K562 (cell line): ENCODE results near the gene KLHL24. TPM values are rescaled to one million over a fixed set of nuclear protein-coding genes. Genes with fewer than 3 reads are reported as not detected.

ENCODE experiments used
- ARNT ChIP-seq, 2 experiments: fragments of 450-650 bp; IDR thresholded peaks; 2 replicates each; pipeline ENCODE4 v1.6.1; 2016; ENCODE audit warnings: mild to moderate bottlenecking in 1 of 2
- CREM ChIP-seq: IDR thresholded peaks from 2 replicates; pipeline ENCODE4 v1.6.1; 2014; ENCODE audit warnings: antibody characterized with exemption, low read depth
- PHF20 ChIP-seq: fragments of 450-650 bp; IDR thresholded peaks from 2 replicates; pipeline ENCODE4 v1.6.1; 2018; ENCODE audit not compliant: partially characterized antibody
- PYGO2 ChIP-seq: fragments of 450-650 bp; IDR thresholded peaks from 2 replicates; pipeline ENCODE4 v1.6.1; 2016; ENCODE audit warnings: mild to moderate bottlenecking, missing genetic modification characterization, moderate library complexity, missing compliant biosample characterization
- RFX7 ChIP-seq: fragments of 250-450 bp; sonication (Bioruptor Pico); IDR thresholded peaks from 2 replicates; pipeline ENCODE4 v1.5.1; 2021; ENCODE audit warnings: mild to moderate bottlenecking
- SMAD3 ChIP-seq: fragments of 450-650 bp; formaldehyde crosslinking; conservative IDR thresholded peaks from 2 replicates; pipeline ENCODE4 v1.4.0; 2020; ENCODE audit warnings: mild to moderate bottlenecking
- SRF ChIP-seq, 2 experiments: fragments of 250-450, 450-650 bp in 1 of 2; sonication (Bioruptor Pico) in 1 of 2; sonication (generic) in 1 of 2; formaldehyde crosslinking; IDR thresholded peaks; 2 replicates each; pipeline versions ENCODE4 v1.5.0 to v1.5.1; 2020 to 2022; ENCODE audit warnings: mild to moderate bottlenecking in 1 of 2, missing genetic modification reagents in 1 of 2
- YY1 ChIP-seq, 3 experiments: IDR thresholded peaks; 2 replicates each; pipeline ENCODE4 v1.6.1; 2011; ENCODE audit warnings: low read length in 2 of 3, mild to moderate bottlenecking in 2 of 3, moderate library complexity in 2 of 3, borderline replicate concordance in 1 of 3, control low read depth in 1 of 3, low read depth in 1 of 3; ENCODE audit not compliant: insufficient read depth in 3 of 3, insufficient replicate concordance in 2 of 3, control insufficient read depth in 1 of 3, insufficient read length in 1 of 3; ENCODE audit errors: extremely low read depth in 1 of 3
- ZNF696 ChIP-seq: fragments of 250-450 bp; sonication (Bioruptor Pico); conservative IDR thresholded peaks from 2 replicates; pipeline ENCODE4 v1.4.0; 2020; ENCODE audit warnings: mild to moderate bottlenecking, moderate library complexity
- polyA plus RNA-seq, 8 experiments: library from polyadenylated mRNA; depleted of rRNA in 4 of 8; stranded (reverse) in 5 of 8; unstranded in 3 of 8; fragments of >200 nt; fragmentation: Nextera tagmentation in 2 of 8; fragmentation: Illumina TruSeq in 1 of 8; extraction: Ambion mirVana in 2 of 8; extraction: Trizol in 1 of 8; gene quantifications; 2 replicates each; pipeline versions ENCODE4 v1.2.1 to v1.2.3, GENCODE V29; 2011 to 2014; ENCODE audit warnings: inconsistent platforms in 1 of 8, missing spikeins in 1 of 8
- total RNA-seq, 7 experiments: library from RNA; depleted of rRNA in 6 of 7; stranded (reverse); fragments of >200 nt in 6 of 7; fragmentation: Illumina TruSeq in 2 of 7; extraction: Trizol in 2 of 7; gene quantifications; 2 replicates each; pipeline versions ENCODE4 v1.2.1 to v1.2.3, GENCODE V29; 2011 to 2021; ENCODE audit warnings: low replicate concordance in 1 of 7
- TF ChIP-seq, protein P1 (sequence below): sonication (generic); formaldehyde crosslinking; IDR thresholded peaks from 2 replicates; pipeline ENCODE4 v1.4.0; 2020; ENCODE audit warnings: mild to moderate bottlenecking, missing genetic modification reagents
- TF ChIP-seq, protein P2 (sequence below): fragments of 250-450 bp; sonication (Bioruptor Pico); IDR thresholded peaks from 2 replicates; pipeline ENCODE4 v1.8.0; 2022; ENCODE audit warnings: inconsistent platforms
- TF ChIP-seq, protein P3 (sequence below): sonication (generic); formaldehyde crosslinking; IDR thresholded peaks from 2 replicates; pipeline ENCODE4 v1.8.1; 2023; ENCODE audit warnings: mild to moderate bottlenecking, missing genetic modification reagents

The KLHL24 gene
- total and polyA plus RNA-seq, 9 of the 15 experiments (the other 6 are each of a cell fraction or from before 2014, with no cell fraction given) = 3.3 to 21.2 (median 14.2) TPM

DNA sequence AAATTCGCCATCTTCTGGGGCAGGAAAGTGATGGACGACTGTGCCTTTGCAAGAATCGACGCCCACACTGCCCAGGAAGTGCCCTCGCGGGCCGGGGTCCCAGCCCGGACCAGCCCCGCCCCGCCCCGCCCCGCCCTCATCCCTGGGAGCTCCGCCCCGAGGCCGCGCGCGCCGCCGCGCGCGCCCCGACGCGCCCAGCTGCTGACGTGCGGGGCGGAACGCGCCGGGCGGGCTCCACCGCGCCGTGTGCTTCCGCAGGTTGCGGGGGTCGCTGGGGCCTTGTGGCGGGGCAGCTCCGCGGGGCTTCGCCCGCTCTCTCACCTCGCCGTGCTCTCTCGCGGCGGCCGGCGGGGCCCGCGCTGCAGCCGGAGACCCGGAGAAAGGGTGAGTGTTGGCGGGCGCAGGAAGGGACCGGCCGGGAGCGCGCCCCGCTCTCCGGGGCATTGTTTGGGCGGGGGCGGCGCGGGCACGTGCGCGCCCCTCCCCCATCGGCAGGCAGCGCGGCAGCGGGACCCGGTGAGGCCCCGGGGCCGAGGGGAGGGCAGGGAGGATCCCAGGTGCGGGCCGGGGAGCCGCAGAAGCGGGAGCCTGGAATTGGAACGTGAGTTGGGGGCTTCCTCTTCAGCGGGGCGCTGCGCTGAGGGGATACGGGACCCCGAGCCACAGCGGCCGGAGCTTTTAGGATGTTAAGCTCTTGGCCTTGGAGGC lies 62.3 kb downstream of the KLHL24 start, which contains the start of gene YEATS2 (continued):
- TF ChIP-seq, protein P1, sequence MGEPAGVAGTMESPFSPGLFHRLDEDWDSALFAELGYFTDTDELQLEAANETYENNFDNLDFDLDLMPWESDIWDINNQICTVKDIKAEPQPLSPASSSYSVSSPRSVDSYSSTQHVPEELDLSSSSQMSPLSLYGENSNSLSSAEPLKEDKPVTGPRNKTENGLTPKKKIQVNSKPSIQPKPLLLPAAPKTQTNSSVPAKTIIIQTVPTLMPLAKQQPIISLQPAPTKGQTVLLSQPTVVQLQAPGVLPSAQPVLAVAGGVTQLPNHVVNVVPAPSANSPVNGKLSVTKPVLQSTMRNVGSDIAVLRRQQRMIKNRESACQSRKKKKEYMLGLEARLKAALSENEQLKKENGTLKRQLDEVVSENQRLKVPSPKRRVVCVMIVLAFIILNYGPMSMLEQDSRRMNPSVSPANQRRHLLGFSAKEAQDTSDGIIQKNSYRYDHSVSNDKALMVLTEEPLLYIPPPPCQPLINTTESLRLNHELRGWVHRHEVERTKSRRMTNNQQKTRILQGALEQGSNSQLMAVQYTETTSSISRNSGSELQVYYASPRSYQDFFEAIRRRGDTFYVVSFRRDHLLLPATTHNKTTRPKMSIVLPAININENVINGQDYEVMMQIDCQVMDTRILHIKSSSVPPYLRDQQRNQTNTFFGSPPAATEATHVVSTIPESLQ (CRISPR knock-in tag) = no peak
- TF ChIP-seq SRF (CRISPR knock-in tag; IDR thresholded peaks at IDR 0.05) (no peak), PYGO2 (tag) (no peak), YY1 (IDR thresholded peaks at IDR 0.05; ENCODE audit: borderline replicate concordance in 1 of 3, control insufficient read depth in 1 of 3, extremely low read depth in 1 of 3, insufficient read depth in 3 of 3, insufficient read length in 1 of 3, insufficient replicate concordance in 2 of 3, low read depth in 1 of 3, low read length in 2 of 3) (peak in 1 of 3 experiments; percentile 39), RFX7 (no peak), ARNT (IDR thresholded peaks at IDR 0.05) (no peak), PHF20 (no peak), ZNF696 (CRISPR knock-in tag) (no peak), CREM (peak; percentile 69; the same call in 1 of the 2 replicates), SMAD3 (CRISPR knock-in tag) (no peak)
- TF ChIP-seq, protein P2, sequence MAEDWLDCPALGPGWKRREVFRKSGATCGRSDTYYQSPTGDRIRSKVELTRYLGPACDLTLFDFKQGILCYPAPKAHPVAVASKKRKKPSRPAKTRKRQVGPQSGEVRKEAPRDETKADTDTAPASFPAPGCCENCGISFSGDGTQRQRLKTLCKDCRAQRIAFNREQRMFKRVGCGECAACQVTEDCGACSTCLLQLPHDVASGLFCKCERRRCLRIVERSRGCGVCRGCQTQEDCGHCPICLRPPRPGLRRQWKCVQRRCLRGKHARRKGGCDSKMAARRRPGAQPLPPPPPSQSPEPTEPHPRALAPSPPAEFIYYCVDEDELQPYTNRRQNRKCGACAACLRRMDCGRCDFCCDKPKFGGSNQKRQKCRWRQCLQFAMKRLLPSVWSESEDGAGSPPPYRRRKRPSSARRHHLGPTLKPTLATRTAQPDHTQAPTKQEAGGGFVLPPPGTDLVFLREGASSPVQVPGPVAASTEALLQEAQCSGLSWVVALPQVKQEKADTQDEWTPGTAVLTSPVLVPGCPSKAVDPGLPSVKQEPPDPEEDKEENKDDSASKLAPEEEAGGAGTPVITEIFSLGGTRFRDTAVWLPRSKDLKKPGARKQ (CRISPR knock-in tag) = no peak
- TF ChIP-seq, protein P3, sequence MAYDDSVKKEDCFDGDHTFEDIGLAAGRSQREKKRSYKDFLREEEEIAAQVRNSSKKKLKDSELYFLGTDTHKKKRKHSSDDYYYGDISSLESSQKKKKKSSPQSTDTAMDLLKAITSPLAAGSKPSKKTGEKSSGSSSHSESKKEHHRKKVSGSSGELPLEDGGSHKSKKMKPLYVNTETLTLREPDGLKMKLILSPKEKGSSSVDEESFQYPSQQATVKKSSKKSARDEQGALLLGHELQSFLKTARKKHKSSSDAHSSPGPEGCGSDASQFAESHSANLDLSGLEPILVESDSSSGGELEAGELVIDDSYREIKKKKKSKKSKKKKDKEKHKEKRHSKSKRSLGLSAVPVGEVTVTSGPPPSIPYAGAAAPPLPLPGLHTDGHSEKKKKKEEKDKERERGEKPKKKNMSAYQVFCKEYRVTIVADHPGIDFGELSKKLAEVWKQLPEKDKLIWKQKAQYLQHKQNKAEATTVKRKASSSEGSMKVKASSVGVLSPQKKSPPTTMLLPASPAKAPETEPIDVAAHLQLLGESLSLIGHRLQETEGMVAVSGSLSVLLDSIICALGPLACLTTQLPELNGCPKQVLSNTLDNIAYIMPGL = 0 out of 2 replicates have a peak, but pooled peaks have one; percentile 46
